HEK293 (cell line): Measurements from ENCODE around the gene OR2AT4.

Source experiments
- SP2 ChIP-seq: fragments of 450-650 bp; formaldehyde crosslinking; IDR thresholded peaks from 2 replicates; pipeline ENCODE4 v1.5.1; 2016; ENCODE audit warnings: missing biosample characterization, missing genetic modification characterization
- ZNF416 ChIP-seq: fragments of 450-650 bp; formaldehyde crosslinking; IDR thresholded peaks from 2 replicates; pipeline ENCODE4 v1.5.1; 2016; ENCODE audit warnings: missing biosample characterization, missing genetic modification characterization

GRCh38 chr11:75041263-75041662 lies 55.4 kb downstream of the OR2AT4 start:
- TF ChIP-seq ZNF416: no peak
- no peak for TF ChIP-seq SP2 (tag by site-specific recombination)
